Right lobe of liver (tissue), 4 donors: ENCODE data around the gene SCN8A.

ENCODE experiments used
- CTCF ChIP-seq, 4 donors: fragments of 200-600 bp in 3 of 4; fragments of 450-650 bp in 1 of 4; IDR thresholded peaks; one replicate each; pipeline versions ENCODE4 v1.5.1 to v1.8.0; 2016 to 2022; ENCODE audit warnings: antibody characterized with exemption in 4 of 4, mild to moderate bottlenecking in 2 of 4
- POLR2A ChIP-seq: fragments of 450-650 bp; IDR thresholded peaks from one replicate; pipeline ENCODE4 v1.6.1; 2017; ENCODE audit warnings: antibody characterized with exemption, mild to moderate bottlenecking
- donor health status: DM: no; HTN: no; CAD: no.
- donor health status: DM: no; HTN: no; CAD: no.
- donor health status: DM: no; HTN: yes; CAD: no.

- TF ChIP-seq CTCF (IDR thresholded peaks at IDR 0.05), result no peak
- no peak for TF ChIP-seq POLR2A
Measured at GRCh38 chr12:51822956-51823355, 231.9 kb downstream of the SCN8A start.
